Activated CD4-positive, alpha-beta T cell treated with anti-CD3 and anti-CD28 coated beads for 36 hours (primary cell): ENCODE measurements around the gene ALG8. TPM values are rescaled to one million over a fixed set of nuclear protein-coding genes. Genes with fewer than 3 reads are reported as not detected.

Experiments used
- ATAC-seq: fragments of 200-7000 bp; cut with Tn5 transposase; one replicate; pipeline ENCODE4 v1.10.0; 2021; ENCODE audit warnings: mild to moderate bottlenecking, moderate library complexity
- CTCF ChIA-PET: fragments of 350-600 bp; sonication (Branson Sonifier 250); formaldehyde crosslinking; loops from one replicate; lab custom pipeline; 2021; ENCODE audit warnings: antibody characterized with exemption; lab: Charles Lee
- POLR2A ChIA-PET: fragments of 350-600 bp; sonication (Branson Sonifier 250); formaldehyde crosslinking; loops from one replicate; lab custom pipeline; 2021; ENCODE audit warnings: antibody characterized with exemption, inconsistent platforms; lab: Charles Lee
- DNase-seq: peaks from one replicate; pipeline ENCODE4 v3.0.0-alpha.2; 2020
- H3K27ac Mint-ChIP-seq: one replicate; pipeline ENCODE4 v1.8.0; 2021; ENCODE audit warnings: mixed read lengths
- H3K27me3 Mint-ChIP-seq: one replicate; pipeline ENCODE4 v1.8.0; 2021; ENCODE audit warnings: mixed read lengths
- H3K36me3 Mint-ChIP-seq: one replicate; pipeline ENCODE4 v1.8.0; 2021; ENCODE audit warnings: low read depth, mixed read lengths
- H3K4me1 Mint-ChIP-seq: one replicate; pipeline ENCODE4 v1.8.0; 2021; ENCODE audit warnings: mixed read lengths
- H3K4me3 Mint-ChIP-seq: one replicate; pipeline ENCODE4 v1.8.0; 2021; ENCODE audit warnings: mild to moderate bottlenecking, moderate library complexity, mixed read lengths
- H3K9me3 Mint-ChIP-seq: one replicate; pipeline ENCODE4 v1.8.0; 2021; ENCODE audit warnings: low read depth, mixed read lengths
- intact Hi-C, 2 experiments: fragments of 100-400 bp; cut with DNase I in 1 of 2; cut with micrococcal nuclease in 1 of 2; formaldehyde crosslinking; loops; one replicate each; pipeline versions ENCODE4 v1.14.2 to v1.15.1; 2022 to 2024; cut with DNase I, micrococcal nuclease
- total RNA-seq, 2 experiments: library from RNA; stranded (reverse); gene quantifications; one replicate each; pipeline ENCODE4 v1.2.3, GENCODE V29; 2021

The ALG8 gene
- total RNA-seq, 2 experiments from 2014 or later: 59.4 to 85.2 TPM

DNA sequence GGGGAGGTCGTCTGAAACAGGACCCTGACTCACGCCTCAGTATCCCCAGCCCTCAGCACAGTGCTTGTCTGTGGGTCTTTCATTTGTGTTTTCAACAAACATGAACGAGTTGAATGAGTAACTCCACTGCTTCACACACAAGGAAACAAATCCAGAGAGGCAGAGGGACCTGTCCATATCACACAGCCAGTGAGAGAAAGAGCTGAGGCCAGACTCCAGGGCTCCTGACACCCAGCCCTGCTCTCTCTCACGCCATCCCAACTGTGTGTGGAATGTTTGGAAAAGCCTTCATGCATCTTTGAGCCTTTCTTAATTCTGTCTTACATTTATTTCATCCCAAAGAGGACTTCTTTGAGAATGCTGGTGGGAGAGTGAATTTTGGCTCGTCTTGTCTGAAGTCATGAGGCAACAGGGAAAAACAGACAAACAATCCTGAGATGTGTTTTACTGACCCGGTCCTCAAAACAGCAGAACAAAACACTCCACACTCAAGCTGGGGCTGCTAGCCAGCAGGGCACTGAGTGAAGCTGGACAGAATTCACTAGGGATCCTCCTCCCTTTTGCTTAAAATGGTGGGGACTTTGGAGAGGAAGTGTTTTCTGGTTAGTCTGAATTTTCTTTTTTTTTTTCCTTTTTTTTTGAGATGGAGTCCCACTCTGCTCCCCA lies 19.7 kb upstream of the ALG8 start:
- no peak for ATAC-seq
- Mint-ChIP-seq H3K27ac (no peak overlapping the region), H3K27me3 (no peaks in the 10 kb centered on the region), H3K4me3 (no peak overlapping the region), H3K4me1 (no peaks in the 10 kb centered on the region), H3K9me3 (no peaks in the 10 kb centered on the region), H3K36me3 (no peaks in the 10 kb centered on the region)
- CTCF ChIA-PET: interaction anchor here (0.8 kb wide), 1 partner anchor 11 kb away, joined by 4 read pairs; no protein-coding TSS in a partner anchor
- intact Hi-C loops: no loop called here
- no peak for DNase-seq
- POLR2A ChIA-PET: interaction anchor here (0.7 kb wide), 1 partner anchor 60 kb away, joined by 3 read pairs; no protein-coding TSS in a partner anchor

DNA sequence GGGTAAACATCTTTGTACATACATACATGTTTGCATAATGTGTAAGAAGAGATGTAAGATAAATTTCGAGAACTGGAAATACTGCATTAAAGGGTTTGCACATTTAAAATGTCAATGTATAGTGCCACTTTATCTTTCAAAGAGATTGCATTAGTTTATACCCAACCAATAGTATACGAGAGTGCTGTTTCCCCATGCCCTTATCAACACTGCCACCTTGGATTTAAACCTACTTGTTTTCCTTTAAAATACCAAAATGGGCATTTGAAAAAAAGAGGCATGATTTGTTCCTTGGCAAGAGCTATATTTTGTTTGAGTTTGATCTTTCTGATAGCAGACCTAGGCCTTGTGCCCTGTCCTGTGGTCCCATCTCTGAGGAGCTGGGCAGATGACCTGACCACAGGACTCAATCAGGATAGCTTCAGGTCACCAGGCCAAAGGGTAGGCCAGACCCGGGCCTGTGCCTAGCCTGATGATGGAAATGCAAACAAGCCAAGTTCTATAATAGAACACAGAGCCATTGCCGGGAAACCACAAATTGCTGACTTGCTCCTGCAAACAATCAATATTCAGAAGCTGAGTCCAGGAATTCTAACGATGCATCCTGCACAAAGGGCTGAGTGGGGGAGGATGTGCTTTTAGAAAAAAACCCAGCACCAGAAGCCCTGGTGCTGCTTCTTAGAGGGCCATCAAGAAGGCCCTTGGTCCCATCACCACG lies 16.9 kb upstream of the ALG8 start:
- CTCF ChIA-PET: no interaction called here
- Mint-ChIP-seq H3K9me3 (no peaks in the 10 kb centered on the region), H3K27me3 (no peaks in the 10 kb centered on the region), H3K36me3 (no peaks in the 10 kb centered on the region), H3K27ac (no peak overlapping the region), H3K4me3 (no peak overlapping the region), H3K4me1 (no peaks in the 10 kb centered on the region)
- POLR2A ChIA-PET: no interaction called here
- ATAC-seq: no peak
- DNase-seq: no peak
- intact Hi-C loops: no loop called here

DNA sequence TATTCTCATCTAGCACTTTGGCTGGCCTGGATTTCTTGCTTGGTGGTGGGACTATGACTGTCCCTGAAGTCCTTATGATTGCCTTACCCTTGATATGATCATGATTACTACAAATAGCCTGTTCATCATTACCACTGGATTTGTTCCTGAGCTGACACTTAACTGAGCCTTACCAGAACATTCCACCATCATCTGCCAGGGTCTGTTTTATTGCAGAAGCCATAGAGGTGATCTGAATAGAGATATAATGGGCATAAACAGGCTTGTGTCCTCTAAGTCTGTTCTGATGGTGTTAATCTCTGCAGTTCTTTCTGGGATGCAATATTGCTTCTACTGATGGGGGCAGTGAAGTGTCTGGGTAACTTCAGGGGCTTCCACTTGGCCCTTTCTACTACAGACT lies 12.4 kb upstream of the ALG8 start:
- DNase-seq (no peak), ATAC-seq (no peak)
- intact Hi-C loops: no loop called here
- CTCF ChIA-PET: no interaction called here
- no peak overlapping the region for H3K27ac Mint-ChIP-seq
- no peak overlapping the region for H3K4me3 Mint-ChIP-seq
- no peaks in the 10 kb centered on the region for H3K27me3 Mint-ChIP-seq
- H3K36me3 Mint-ChIP-seq: peaks cover 2% of the 10 kb centered on the region
- POLR2A ChIA-PET: no interaction called here
- H3K9me3 Mint-ChIP-seq: no peaks in the 10 kb centered on the region
- H3K4me1 Mint-ChIP-seq: no peaks in the 10 kb centered on the region

DNA sequence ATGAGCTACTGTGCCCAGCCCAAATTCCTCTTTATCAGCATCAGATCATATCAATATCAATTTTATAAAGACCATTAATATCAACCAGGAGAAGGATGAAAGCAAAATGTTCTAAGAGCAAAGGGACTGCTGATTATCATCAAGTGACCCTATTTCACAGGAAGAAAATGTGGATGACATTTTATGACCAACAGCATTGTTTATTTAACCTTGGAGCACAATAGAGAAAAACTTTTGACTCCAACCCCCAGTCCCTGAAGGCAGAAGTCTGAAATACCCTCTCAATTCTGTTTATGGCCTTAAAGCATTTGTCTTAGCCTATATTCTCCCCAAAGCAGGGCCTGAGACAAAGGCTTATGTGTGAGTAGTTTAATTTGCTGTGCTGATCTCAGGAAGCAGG lies 11.3 kb upstream of the ALG8 start:
- intact Hi-C loops: no loop called here
- ChIA-PET POLR2A (interaction anchor here (0.6 kb wide), 1 partner anchor 10 kb away, joined by 6 read pairs; no protein-coding TSS in a partner anchor), CTCF (no interaction called here)
- Mint-ChIP-seq H3K27me3 (no peaks in the 10 kb centered on the region), H3K9me3 (no peaks in the 10 kb centered on the region), H3K4me1 (no peaks in the 10 kb centered on the region), H3K36me3 (peaks cover 2% of the 10 kb centered on the region), H3K4me3 (no peak overlapping the region), H3K27ac (no peak overlapping the region)
- ATAC-seq (no peak), DNase-seq (no peak)

DNA sequence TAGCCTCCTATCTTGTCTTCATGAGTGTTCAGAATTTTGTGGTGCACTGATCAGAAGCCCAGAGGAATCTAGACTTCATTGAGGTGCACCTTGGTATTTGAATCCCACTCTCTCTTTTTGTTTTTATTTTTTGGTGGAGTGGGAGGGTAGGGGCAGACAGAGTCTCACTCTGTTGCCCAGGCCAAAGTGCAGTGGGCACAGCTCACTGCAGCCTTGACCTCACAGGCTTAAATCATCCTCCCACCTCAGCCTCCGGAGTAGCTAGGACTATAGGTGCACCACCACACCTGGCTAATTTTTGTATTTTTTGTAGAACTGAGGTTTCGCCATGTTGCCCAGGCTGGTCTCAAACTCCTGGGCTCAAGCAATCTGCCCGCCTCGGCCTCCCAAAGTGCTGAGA lies 10.9 kb upstream of the ALG8 start:
- ChIA-PET POLR2A (no interaction called here), CTCF (interaction anchor here (1.3 kb wide), 1 partner anchor 11 kb away, joined by 6 read pairs; no protein-coding TSS in a partner anchor)
- Mint-ChIP-seq H3K27ac (no peak overlapping the region), H3K9me3 (no peaks in the 10 kb centered on the region), H3K27me3 (no peaks in the 10 kb centered on the region), H3K4me3 (no peak overlapping the region), H3K36me3 (peaks cover 2% of the 10 kb centered on the region), H3K4me1 (no peaks in the 10 kb centered on the region)
- intact Hi-C loops: no loop called here
- DNase-seq (no peak), ATAC-seq (no peak)

DNA sequence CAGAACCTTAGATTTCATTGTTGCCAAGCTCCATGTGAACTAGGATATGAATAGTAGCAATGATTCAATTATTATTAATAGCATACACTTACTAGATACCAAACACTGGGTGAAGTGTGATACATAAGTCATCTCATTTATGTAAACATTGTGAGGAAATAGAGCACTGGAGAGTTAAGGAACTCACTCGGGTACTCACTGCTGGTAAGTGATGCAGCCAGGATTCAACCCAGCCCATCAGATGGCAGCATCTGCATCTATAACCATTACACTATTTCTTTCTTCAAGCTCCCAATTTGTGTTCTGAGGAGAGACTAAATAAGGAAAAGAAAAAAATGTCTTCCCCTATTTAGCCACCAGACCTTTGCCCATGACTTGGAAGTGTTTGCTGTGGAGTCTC lies 10.2 kb upstream of the ALG8 start:
- Mint-ChIP-seq H3K27me3 (no peaks in the 10 kb centered on the region), H3K4me3 (no peak overlapping the region), H3K9me3 (no peaks in the 10 kb centered on the region), H3K27ac (no peak overlapping the region), H3K36me3 (peaks cover 2% of the 10 kb centered on the region), H3K4me1 (no peaks in the 10 kb centered on the region)
- DNase-seq: peak; percentile 27
- ChIA-PET CTCF (interaction anchor here (1.3 kb wide), 1 partner anchor 11 kb away, joined by 6 read pairs; no protein-coding TSS in a partner anchor), POLR2A (no interaction called here)
- ATAC-seq: peak; percentile 26
- intact Hi-C loops: loop anchor here in 1 of 2 experiments (10.0 kb wide), 1 partner anchor 415 kb away; no protein-coding TSS in a partner anchor

DNA sequence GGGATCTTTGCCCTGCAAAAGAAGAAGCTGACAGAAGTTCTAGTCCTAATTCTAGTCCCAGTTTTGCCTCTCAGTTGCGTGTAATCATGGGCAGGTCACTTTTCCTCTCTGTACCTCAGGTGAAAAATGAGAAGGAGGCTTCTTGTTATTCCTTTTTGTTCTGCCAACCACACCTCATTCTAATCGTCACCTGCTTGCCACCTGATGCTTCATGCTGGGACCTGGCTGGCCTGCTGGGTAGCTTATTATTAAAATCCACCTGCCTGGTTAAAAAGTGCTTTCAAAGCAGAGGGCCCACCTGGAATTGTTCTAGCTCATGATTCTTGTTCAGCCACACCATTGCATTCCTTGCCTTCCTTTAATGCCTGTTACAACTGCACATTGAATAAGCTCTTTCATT lies 8.4 kb upstream of the ALG8 start:
- Mint-ChIP-seq H3K36me3 (peaks cover 8% of the 10 kb centered on the region), H3K4me3 (no peak overlapping the region), H3K4me1 (no peaks in the 10 kb centered on the region), H3K27me3 (no peaks in the 10 kb centered on the region), H3K9me3 (no peaks in the 10 kb centered on the region), H3K27ac (no peak overlapping the region)
- CTCF ChIA-PET: interaction anchor here (0.6 kb wide), 1 partner anchor 25 kb away, joined by 3 read pairs; no protein-coding TSS in a partner anchor
- intact Hi-C loops: loop anchor here in 1 of 2 experiments (10.0 kb wide), 1 partner anchor 417 kb away; no protein-coding TSS in a partner anchor
- POLR2A ChIA-PET: interaction anchor here (0.7 kb wide), 1 partner anchor 523 kb away, joined by 5 read pairs; no protein-coding TSS in a partner anchor
- DNase-seq (no peak), ATAC-seq (no peak)

DNA sequence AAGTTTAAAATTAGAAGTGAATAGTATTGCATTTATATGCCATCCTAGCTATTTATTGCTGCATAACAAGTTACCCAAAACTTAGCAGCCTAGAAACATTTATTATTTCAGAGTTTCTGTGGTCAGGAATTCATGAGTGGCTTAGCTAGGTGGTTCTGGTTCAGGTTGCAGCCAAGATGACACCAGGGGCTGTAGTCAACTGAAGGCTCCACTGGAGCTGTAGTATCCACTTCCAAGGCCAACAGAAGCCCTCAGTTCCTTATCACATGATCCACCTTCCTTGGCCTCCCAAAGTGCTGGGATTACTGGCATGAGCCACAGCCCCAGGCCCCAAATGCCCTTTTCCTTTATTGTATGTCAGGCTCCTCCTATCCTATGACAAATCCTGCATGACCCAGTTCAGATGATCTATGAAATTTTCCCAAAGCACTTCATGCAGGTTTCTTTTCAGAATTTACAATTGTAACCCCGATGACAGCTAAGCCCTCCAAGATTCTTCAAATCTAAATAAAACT lies 6.1 kb upstream of the ALG8 start:
- Mint-ChIP-seq H3K27me3 (no peaks in the 10 kb centered on the region), H3K9me3 (no peaks in the 10 kb centered on the region), H3K27ac (no peak overlapping the region), H3K4me1 (peaks cover 7% of the 10 kb centered on the region), H3K4me3 (no peak overlapping the region), H3K36me3 (peaks cover 19% of the 10 kb centered on the region)
- intact Hi-C loops: loop anchor here in 1 of 2 experiments (10.0 kb wide), 1 partner anchor 419 kb away; no protein-coding TSS in a partner anchor
- DNase-seq (no peak), ATAC-seq (no peak)
- POLR2A ChIA-PET: no interaction called here
- CTCF ChIA-PET: interaction anchor here (0.6 kb wide), 1 partner anchor 15 kb away, joined by 3 read pairs; no protein-coding TSS in a partner anchor

DNA sequence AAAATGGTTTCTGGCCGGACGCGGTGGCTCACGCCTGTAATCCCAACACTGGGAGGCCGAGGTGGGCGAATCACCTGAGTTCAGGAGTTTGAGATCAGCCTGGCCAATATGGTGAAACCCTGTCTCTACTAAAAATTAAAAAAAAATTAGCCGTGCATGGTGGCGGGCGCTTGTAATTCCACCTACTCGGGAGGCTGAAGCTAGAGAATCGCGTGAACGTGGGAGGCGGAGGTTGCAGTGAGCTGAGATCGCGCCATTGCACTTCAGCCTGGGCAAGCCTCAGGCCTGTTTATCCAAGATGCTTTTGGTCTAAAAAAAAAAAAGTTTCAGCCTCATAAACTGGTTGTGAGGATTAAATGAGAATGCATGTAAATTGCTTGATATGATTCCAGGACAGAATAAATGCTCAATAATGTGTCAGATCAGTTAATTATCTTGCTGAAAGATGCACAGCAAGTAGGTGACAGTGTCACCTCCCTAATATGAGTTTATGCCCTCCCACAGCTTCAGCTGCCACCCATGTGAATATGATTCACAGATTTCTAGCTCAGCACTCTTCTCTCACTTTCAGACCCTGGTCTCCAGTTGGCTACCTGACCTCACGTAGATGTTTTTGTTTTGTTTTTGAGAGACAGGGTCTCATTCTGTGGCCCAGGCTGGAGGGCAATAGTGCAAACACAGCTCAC lies 1.1 kb upstream of the ALG8 start:
- ATAC-seq (peak; percentile 34), DNase-seq (peak; percentile 36)
- H3K9me3 Mint-ChIP-seq: no peaks in the 10 kb centered on the region
- POLR2A ChIA-PET: interaction anchor here (0.6 to 0.7 kb wide), 2 partner anchors 11 to 87 kb away, joined by 3 to 6 read pairs; no protein-coding TSS in a partner anchor
- H3K27ac Mint-ChIP-seq: peak overlapping the region; percentile 73
- intact Hi-C loops: loop anchor here in 1 of 2 experiments (10.0 kb wide), 1 partner anchor 424 kb away; no protein-coding TSS in a partner anchor
- peak overlapping the region; percentile 86 for H3K4me3 Mint-ChIP-seq
- peaks cover 44% of the 10 kb centered on the region for H3K36me3 Mint-ChIP-seq
- peaks cover 32% of the 10 kb centered on the region for H3K4me1 Mint-ChIP-seq
- CTCF ChIA-PET: interaction anchor here (0.9 to 1.3 kb wide), 4 partner anchors 8 to 276 kb away, joined by 3 read pairs; no protein-coding TSS in a partner anchor
- H3K27me3 Mint-ChIP-seq: no peaks in the 10 kb centered on the region

DNA sequence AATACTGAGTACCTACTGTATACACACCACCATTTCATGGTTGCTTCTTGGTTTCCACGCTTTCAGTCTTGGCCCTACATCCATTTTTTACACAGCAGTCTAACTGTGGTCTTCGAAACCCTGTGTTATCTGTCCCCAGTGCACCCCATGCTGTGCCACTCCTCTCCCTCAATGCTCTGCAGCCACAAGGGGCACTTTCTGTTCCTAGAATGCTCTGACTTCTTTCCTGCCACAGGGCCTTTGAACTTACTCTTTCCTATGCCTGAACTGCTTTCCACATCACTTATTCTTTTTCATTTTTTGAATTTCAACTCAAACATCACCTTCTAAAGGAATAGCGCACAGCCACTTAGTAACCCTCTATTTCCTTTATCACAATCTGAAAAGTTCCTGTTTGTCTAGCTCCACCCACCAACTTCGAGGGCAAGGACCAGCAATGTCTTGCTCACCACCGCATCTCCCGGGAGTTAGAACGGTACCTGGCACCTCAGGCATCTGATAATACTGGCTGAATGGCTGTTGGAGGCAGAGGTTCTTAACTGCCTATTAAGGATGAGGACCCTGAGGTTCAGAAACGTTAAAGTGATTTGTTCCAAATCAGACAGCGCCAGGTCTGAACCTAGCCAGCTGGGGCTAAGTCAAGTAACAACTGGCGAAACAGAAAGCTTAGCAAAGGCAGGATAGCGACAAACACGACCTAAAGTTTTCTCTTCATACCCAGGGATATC lies 568 bp downstream of the ALG8 start:
- peak overlapping the region; percentile 95 for H3K27ac Mint-ChIP-seq
- intact Hi-C loops: loop anchor here (1.0 to 5.0 kb wide), 12 partner anchors 49 to 667 kb away; partner anchors contain the start of genes GAB2 (in 2 of the 2), KCTD21 (in 2 of the 2), RSF1 (in 2 of the 2) and USP35 (in 2 of the 2)
- ATAC-seq: peak; percentile 47
- H3K9me3 Mint-ChIP-seq: no peaks in the 10 kb centered on the region
- no peaks in the 10 kb centered on the region for H3K27me3 Mint-ChIP-seq
- peak; percentile 64 for DNase-seq
- CTCF ChIA-PET: interaction anchor here (0.7 to 1.3 kb wide), 9 partner anchors 20 to 286 kb away, joined by 3 to 9 read pairs (median 3); partner anchors contain the start of genes KCTD21 and USP35
- peaks cover 32% of the 10 kb centered on the region for H3K4me1 Mint-ChIP-seq
- peak overlapping the region; percentile 86 for H3K4me3 Mint-ChIP-seq
- H3K36me3 Mint-ChIP-seq: peaks cover 49% of the 10 kb centered on the region
- POLR2A ChIA-PET: interaction anchor here (0.6 to 1.7 kb wide), 5 partner anchors 25 to 144 kb away, joined by 3 to 11 read pairs (median 5); partner anchors contain the start of genes INTS4, KCTD21 and USP35
